Spinal cord (tissue), 10 donors: Measurements from ENCODE around the gene LRRD1. TPM values are rescaled to one million over a fixed set of nuclear protein-coding genes. Genes with fewer than 3 reads are reported as not detected.
"Not testable (repeated sequence)": the region's sequence is repeated elsewhere in the genome, so short reads cannot be mapped to it uniquely, and the experiment has no call there.

Experiments used
- DNase-seq, 6 donors: peaks; one replicate each; pipeline versions ENCODE4 v3.0.0 to v3.0.0-alpha.2; 2013 to 2015; ENCODE audit warnings: low spot score in 6 of 6, low read depth in 4 of 6
- H3K27ac ChIP-seq: one replicate; pipeline ENCODE4 v1.5.1; 2013; ENCODE audit warnings: low read depth, low read length, control low read depth
- H3K27me3 ChIP-seq: one replicate; pipeline ENCODE4 v1.6.1; 2013; ENCODE audit warnings: low read length; ENCODE audit not compliant: control insufficient read depth, insufficient read depth
- H3K36me3 ChIP-seq: one replicate; pipeline ENCODE4 v1.6.1; 2013; ENCODE audit warnings: low read length; ENCODE audit not compliant: control insufficient read depth, insufficient read depth
- H3K4me1 ChIP-seq: one replicate; pipeline ENCODE4 v1.6.1; 2013; ENCODE audit warnings: low read length; ENCODE audit not compliant: control insufficient read depth, insufficient read depth
- H3K4me3 ChIP-seq: one replicate; pipeline ENCODE4 v1.5.1; 2013; ENCODE audit warnings: low read depth, low read length, control low read depth
- H3K9me3 ChIP-seq: one replicate; pipeline ENCODE4 v1.6.1; 2013; ENCODE audit warnings: low read length; ENCODE audit not compliant: control insufficient read depth, insufficient read depth
- WGBS: methylation state at CpG from one replicate; pipeline ENCODE4 v1.1.5; 2013; ENCODE audit warnings: missing lambda C conversion rate; ENCODE audit not compliant: insufficient coverage; 5-methylcytosine and 5-hydroxymethylcytosine counted together
- polyA plus RNA-seq, 2 donors: library from polyadenylated mRNA; unstranded; fragments of 120-200 nt; gene quantifications; one replicate each; pipeline ENCODE4 v1.2.1, GENCODE V29; 2013; ENCODE audit not compliant: insufficient read length in 2 of 2
- total RNA-seq, 2 donors: library from RNA; depleted of rRNA in 1 of 2; stranded (reverse); fragments of 120-200 nt in 1 of 2; fragments of >200 nt in 1 of 2; gene quantifications; one replicate each; pipeline versions ENCODE4 v1.2.3 to v1.2.4, GENCODE V29; 2013 to 2014
- donor health status: healthy.

LRRD1 gene
- total and polyA plus RNA-seq, 4 donors, result 0.39 to 0.89 (median 0.78) TPM

- DNase-seq, H3K36me3 ChIP-seq, H3K4me3 ChIP-seq, H3K4me1 ChIP-seq, H3K9me3 ChIP-seq, H3K27me3 ChIP-seq, H3K27ac ChIP-seq: not testable (repeated sequence)
- WGBS, result 95% methylated on average over 15 of the region's 15 CpGs
Observed at GRCh38 chr7:92189246-92189645, 10.3 kb upstream of the LRRD1 start.

- H3K27me3 ChIP-seq, H3K9me3 ChIP-seq, H3K27ac ChIP-seq, DNase-seq, H3K36me3 ChIP-seq, H3K4me1 ChIP-seq, H3K4me3 ChIP-seq: not testable (repeated sequence)
- WGBS, result no CpG with 5 or more reads among the region's 1 CpG
Observed at GRCh38 chr7:92184294-92184693, 5.4 kb upstream of the LRRD1 start.

- DNase-seq, result peak in 2 of 6 donors; percentile 6 to 53
- no peaks in the 10 kb centered on the region for H3K9me3 ChIP-seq
- H3K27ac ChIP-seq, result no peak overlapping the region
- H3K36me3 ChIP-seq, result no peaks in the 10 kb centered on the region
- peaks cover 7% of the 10 kb centered on the region for H3K4me1 ChIP-seq
- H3K4me3 ChIP-seq, result no peak overlapping the region
- H3K27me3 ChIP-seq, result no peaks in the 10 kb centered on the region
Observed at GRCh38 chr7:92177362-92177761, 1.6 kb downstream of the LRRD1 start.

GRCh38 chr7:92169529-92169928 lies 9.4 kb downstream of the LRRD1 start:
- H3K4me3 ChIP-seq, DNase-seq, H3K27ac ChIP-seq, H3K9me3 ChIP-seq, H3K27me3 ChIP-seq, H3K4me1 ChIP-seq, H3K36me3 ChIP-seq: not testable (repeated sequence)
- no CpG with 5 or more reads among the region's 2 CpGs for WGBS

GRCh38 chr7:92161271-92161670 lies 17.7 kb downstream of the LRRD1 start:
- Histone ChIP-seq H3K36me3 (no peaks in the 10 kb centered on the region), H3K9me3 (no peaks in the 10 kb centered on the region), H3K27ac (no peak overlapping the region), H3K4me3 (no peak overlapping the region), H3K4me1 (no peaks in the 10 kb centered on the region), H3K27me3 (no peaks in the 10 kb centered on the region)
- no peak for DNase-seq
- 92% methylated on average over 1 of the region's 1 CpG for WGBS

DNA sequence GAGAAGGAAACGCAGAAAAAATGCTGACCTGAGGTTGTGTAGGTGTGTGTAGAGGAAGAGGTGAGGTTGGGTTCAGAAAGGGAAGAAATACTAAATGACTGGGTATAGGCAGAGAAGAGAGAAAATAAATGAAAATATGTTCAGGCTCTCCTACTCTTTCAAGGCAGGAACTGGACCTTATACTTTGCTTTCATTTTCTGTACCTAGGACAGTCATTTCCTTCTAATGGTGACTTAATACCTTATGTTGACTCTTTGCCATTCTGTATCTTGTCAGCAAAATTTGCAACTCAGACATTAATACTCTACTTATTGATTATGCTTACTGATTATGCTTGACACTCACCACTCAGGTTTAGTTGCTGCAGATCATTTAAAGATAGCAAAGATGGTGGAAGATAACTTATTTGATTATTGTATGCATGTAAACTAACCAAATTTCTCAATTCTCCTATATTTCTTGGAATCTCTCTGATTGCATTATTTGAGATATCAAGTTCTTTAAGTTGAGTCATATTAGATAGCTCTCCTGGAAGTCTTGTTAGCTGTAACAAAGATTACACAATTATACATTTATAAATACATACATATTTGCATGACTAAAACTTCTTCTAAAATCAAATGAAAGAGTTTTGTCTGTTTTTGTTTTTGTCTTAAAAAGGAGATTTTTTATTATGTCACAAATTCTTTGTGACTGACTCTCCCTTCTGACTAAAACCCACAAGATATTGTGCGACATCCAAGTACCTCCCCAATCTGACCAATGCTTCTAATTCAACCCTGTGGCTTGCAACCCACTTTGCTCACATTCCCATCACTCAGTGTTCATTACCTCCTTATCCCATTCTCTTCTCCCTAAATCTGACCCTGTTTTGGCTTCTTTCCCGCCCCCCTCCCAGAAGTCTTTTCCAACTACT lies 20.0 kb downstream of the LRRD1 start:
- H3K9me3 ChIP-seq, result no peaks in the 10 kb centered on the region
- DNase-seq, result no peak
- H3K4me3 ChIP-seq, result no peak overlapping the region
- no peaks in the 10 kb centered on the region for H3K36me3 ChIP-seq
- WGBS, result 79% methylated on average over 3 of the region's 3 CpGs
- no peaks in the 10 kb centered on the region for H3K4me1 ChIP-seq
- no peak overlapping the region for H3K27ac ChIP-seq
- H3K27me3 ChIP-seq, result no peaks in the 10 kb centered on the region

GRCh38 chr7:92156990-92157389 lies 22.0 kb downstream of the LRRD1 start:
- H3K4me3 ChIP-seq, result no peak overlapping the region
- no peaks in the 10 kb centered on the region for H3K27me3 ChIP-seq
- H3K4me1 ChIP-seq, result no peaks in the 10 kb centered on the region
- H3K36me3 ChIP-seq, result no peaks in the 10 kb centered on the region
- no peak for DNase-seq
- H3K9me3 ChIP-seq, result no peaks in the 10 kb centered on the region
- H3K27ac ChIP-seq, result no peak overlapping the region

DNA sequence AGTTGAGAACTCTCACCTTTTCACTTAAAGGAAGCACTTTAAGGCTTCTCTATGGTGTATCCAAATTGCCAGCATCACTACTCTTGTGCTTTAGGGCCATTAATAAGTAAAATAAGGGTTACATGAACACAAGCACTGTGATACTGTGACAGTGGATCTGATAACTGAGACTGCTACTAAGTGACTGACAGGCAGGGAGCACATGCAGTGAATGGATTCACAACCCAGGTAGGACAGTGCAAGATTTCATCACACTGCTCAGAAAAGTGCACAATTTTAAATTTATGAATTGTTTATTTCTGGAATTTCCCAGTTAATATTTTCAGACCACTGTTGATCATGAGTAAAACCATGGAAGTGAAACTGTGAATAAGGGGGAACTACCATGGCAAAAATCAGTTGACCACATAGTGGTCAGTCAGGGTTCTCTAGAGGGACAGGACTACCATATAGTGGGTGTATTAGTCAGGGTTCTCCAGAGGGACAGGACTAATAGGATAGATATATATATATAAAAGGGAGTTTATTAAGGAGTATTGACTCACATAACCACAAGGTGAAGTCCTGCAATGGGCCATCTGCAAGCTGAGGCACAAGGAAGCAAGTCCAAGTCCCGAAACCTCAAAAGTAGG lies 23.7 kb downstream of the LRRD1 start:
- H3K4me3 ChIP-seq, result no peak overlapping the region
- DNase-seq, result no peak
- H3K27ac ChIP-seq, result no peak overlapping the region
- no peaks in the 10 kb centered on the region for H3K4me1 ChIP-seq
- H3K9me3 ChIP-seq, result no peaks in the 10 kb centered on the region
- H3K27me3 ChIP-seq, result no peaks in the 10 kb centered on the region
- WGBS, result 94% methylated on average over 1 of the region's 1 CpG
- H3K36me3 ChIP-seq, result no peaks in the 10 kb centered on the region

DNA sequence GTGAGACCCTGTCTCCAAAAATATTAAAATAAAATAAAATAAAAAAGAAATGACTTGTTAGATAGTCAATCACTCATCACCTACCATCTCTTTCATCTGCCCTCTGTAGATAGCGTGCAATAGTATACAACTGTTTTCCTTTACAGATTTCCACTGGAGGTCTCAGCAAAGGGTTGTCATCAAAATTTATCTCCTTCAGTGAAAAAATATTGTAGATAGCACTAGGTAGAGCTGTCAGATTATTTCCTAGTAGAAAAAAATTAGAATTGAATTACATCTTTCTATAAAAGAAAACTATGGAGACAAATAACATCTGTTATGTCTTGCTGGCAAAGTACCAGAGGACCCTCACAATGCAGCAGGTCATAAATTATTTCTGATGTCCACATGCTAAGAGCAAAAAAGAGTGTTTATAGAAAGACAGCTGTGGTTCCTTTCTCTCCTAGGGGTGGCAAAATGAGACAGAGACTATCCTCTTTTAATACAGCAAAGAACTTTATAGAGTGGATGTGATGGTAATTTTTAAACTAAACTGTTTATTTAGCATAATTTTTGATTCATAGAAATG lies 28.4 kb downstream of the LRRD1 start:
- 100% methylated on average over 1 of the region's 1 CpG for WGBS
- DNase-seq, result peak in 2 of 6 donors; percentile 8 to 12

More for the DNA sequence above, 28.4 kb downstream of the LRRD1 start:
- H3K4me1 ChIP-seq, result no peaks in the 10 kb centered on the region
- H3K27me3 ChIP-seq, result no peaks in the 10 kb centered on the region
- H3K27ac ChIP-seq, result no peak overlapping the region
- no peaks in the 10 kb centered on the region for H3K9me3 ChIP-seq
- no peak overlapping the region for H3K4me3 ChIP-seq
- no peaks in the 10 kb centered on the region for H3K36me3 ChIP-seq
